GM19328 (cell line): ENCODE results near the gene ST8SIA4.

Source experiments
- ATAC-seq: cut with Tn5 transposase; IDR thresholded peaks from one replicate; pipeline ENCODE4 v1.9.1; 2021; ENCODE audit warnings: mild to moderate bottlenecking, moderate library complexity; ENCODE audit not compliant: unreplicated experiment

ST8SIA4 gene

DNA sequence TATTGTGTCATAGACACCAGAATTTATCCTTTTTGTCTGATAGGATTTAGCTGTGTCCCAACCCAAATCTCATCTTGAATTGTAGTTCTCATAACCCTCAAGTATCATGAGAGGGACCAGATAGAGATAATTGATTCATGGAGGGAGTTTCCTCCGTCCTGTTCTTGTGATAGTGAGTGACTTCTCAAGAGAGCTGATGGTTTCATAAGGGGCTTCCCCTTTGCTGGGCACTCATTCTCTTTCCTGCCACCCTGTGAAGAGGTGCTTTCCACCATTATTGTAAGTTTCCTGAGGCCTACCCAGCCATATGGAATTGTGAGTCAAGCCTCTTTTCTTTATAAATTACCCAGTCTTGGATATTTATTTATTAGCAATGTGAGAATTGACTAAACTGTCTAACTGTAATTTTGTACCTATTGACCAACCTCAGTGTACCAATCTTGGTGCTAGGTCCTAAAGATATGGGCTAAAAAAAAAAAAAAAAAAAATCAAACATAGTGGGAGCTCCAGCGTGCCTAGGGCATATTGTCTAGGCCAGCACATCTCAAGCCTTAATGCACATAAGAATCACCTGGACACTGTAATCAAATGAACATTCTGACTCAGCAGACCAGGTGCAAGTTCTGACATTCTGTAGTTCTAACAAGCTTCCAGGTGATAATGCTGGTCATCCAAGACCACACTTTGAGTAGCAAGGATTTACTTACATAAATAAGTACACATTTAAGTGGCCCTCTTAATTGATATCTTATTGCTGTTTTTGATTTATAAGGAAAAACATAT, 30.5 kb downstream of the ST8SIA4 start:
- ATAC-seq, result no peak

- no peak for ATAC-seq
Observed at GRCh38 chr5:100867039-100867562, 36.0 kb downstream of the ST8SIA4 start.

DNA sequence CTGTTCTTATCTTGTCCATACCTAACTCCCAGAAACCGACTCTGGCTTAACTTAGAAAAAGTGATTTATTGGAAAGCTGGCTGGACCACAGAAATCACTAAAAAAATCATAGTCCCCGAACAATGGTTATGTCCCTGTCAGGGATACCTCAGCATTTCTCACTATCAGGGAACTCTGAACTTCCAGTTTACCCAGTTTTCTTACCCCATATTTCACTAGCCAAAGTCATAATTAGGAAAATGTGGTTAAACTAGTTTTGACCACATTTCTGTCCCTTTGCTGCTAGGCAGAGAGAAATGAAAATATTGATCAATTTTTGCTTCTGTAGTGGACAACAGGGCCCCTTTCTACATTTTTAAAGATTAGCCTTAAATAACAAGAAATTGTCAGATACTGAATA, 38.2 kb downstream of the ST8SIA4 start:
- no peak for ATAC-seq

DNA sequence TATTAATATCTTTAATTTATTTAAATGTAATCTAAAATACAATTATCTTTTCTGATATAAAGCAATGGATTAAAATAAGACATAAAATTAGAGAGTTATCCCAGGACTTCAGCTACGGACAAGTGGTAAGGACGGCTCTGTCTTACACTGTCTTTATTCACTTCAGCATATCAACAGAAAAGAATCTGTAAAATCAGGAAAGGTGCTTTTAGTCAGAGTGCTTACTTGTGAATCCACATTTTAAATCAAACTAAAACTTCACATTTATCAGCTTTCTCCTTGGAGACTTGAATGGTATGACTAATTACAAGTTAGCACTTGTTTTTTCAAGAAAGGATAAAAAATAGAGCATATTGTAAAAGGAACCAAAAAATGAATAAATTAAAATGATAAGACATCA, 39.3 kb downstream of the ST8SIA4 start:
- ATAC-seq, result no peak

- ATAC-seq, result no peak
Observed at GRCh38 chr5:100861148-100861547, 41.9 kb downstream of the ST8SIA4 start.

- no peak for ATAC-seq
Observed at GRCh38 chr5:100860407-100860806, 42.7 kb downstream of the ST8SIA4 start.

GRCh38 chr5:100858987-100859545, 44.0 kb downstream of the ST8SIA4 start:
- no peak for ATAC-seq

DNA sequence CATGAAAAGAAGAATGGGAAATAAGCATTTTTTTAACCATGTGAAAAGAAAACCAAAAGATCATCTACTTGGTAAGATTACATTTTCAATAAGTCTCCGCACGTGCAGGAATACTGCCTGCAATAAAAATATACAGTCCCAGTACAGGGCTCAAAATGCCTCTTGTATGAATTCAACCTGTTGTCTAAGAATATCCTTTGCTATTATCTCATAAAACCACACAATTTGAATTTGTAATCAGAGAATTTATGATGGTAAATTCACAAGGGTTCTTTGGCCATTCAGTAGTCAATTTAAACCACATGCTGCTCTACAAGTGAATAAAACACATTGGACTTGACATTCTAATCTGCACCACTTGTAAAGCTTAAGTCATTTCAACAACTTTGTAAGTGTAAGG, 46.6 kb downstream of the ST8SIA4 start:
- no peak for ATAC-seq

GRCh38 chr5:100855937-100856430, 47.1 kb downstream of the ST8SIA4 start:
- ATAC-seq, result no peak

GRCh38 chr5:100855295-100855694, 47.8 kb downstream of the ST8SIA4 start:
- ATAC-seq, result no peak

GRCh38 chr5:100854591-100854990, 48.5 kb downstream of the ST8SIA4 start:
- ATAC-seq, result no peak

GRCh38 chr5:100853582-100853981, 49.5 kb downstream of the ST8SIA4 start:
- ATAC-seq, result no peak

DNA sequence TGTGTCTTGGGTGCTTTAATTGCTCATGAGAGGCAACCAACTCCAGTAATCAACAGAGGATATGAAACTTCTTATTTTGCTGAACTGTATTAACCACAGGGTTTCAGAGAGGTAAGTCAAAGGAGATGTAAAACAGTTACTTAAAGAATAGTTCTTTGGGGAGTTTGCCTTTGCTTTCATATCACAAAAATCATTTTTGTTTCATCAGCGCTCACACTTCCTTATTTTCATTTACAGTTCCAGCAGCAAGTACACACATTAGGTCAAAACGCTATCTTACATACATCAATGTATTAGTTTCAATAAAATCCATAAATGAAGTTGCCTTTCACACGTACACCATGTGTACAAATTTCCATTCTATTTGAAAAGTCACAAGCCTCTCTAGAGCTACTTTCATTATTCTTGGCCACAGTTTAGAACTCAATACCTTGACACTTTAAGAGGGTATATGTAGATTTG, 50.1 kb downstream of the ST8SIA4 start:
- peak; percentile 94 for ATAC-seq

DNA sequence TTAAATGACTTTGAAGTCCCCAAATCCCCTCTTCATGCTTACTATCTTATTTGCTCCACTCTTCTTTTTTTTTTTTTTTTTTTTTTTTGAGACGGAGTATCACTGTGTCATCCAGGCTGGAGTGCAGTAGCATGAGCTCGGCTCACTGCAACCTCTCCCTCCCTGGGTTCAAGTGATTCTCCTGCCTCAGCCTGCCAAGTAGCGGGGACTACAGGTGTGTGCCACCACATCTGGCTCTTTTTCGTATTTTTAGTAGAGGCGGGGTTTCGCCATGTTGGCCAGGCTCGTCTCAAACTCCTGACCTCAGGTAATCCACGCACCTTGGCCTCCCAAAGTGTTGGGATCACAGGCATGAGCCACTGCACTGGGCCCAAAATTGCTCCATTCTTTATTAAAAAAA, 51.0 kb downstream of the ST8SIA4 start:
- no peak for ATAC-seq

- ATAC-seq, result no peak
Observed at GRCh38 chr5:100846772-100847171, 56.3 kb downstream of the ST8SIA4 start.

DNA sequence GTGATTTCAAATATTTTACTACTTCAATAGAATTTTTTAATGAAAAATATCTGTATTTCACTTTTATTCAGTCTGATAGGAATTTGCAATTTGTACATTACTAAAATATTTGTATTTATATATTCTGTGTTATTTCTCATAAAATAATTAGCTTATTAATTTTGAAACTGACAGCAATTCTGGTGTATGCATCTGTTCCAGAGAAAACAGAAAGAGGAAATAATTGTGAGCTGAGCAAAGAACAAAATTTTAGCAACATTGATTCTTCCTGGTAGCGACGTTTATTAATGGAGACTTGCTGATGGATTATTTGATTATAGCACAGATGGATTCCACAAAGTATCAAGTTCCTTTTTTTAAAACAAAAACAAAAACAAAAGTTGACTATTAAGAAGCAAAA, 61.0 kb downstream of the ST8SIA4 start:
- no peak for ATAC-seq

- ATAC-seq, result no peak
Observed at GRCh38 chr5:100841358-100842076, 61.6 kb downstream of the ST8SIA4 start.

DNA sequence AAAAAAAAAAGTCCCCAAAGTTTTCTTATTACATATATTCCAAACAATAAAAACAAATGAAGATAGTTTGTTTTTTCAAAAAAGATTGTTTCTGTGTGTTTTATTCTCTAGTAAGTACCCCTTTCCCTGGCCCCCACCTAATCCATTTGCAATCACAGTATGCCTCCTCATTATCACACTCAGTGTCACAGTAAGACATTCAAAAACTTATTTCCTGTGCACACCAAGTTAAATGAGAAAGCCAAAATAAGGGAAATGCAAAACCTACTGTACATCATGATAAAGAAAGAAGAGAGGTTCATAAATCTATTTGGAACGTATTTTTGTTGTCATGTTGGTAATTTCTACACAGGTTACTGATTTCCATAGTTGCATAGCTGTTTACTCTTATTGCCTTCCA, 62.3 kb downstream of the ST8SIA4 start:
- no peak for ATAC-seq

- ATAC-seq, result peak; percentile 73
Observed at GRCh38 chr5:100840370-100840769, 62.7 kb downstream of the ST8SIA4 start.

GRCh38 chr5:100838048-100838473, 65.0 kb downstream of the ST8SIA4 start:
- ATAC-seq, result no peak

DNA sequence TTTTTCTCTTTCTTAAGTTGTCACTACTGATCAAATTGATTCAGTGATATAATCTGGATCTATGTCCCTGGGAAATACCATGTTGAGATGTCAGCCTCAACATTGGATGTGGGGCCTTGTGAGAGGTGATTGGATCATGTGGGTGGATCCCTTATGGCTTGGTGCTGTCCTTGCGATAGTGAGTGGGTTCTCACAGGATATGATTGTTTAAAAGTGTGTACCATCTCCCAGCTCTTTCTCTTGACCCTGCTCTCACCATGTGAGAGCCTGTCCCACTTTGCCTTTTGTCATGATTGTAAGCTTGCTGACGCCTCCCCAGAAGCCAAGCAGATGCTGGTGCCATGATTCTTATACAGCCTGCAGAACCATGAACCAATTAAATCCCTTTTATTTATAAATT, 68.6 kb downstream of the ST8SIA4 start:
- no peak for ATAC-seq
